ENCODE data around the gene LRRC9. TPM values are rescaled to one million over a fixed set of nuclear protein-coding genes. Genes with fewer than 3 reads are reported as not detected.
"Not testable (repeated sequence)": the region's sequence is repeated elsewhere in the genome, so short reads cannot be mapped to it uniquely, and the experiment has no call there.

LRRC9 gene
- total RNA-seq, 1 donor from 2014 or later, result not detected

DNA sequence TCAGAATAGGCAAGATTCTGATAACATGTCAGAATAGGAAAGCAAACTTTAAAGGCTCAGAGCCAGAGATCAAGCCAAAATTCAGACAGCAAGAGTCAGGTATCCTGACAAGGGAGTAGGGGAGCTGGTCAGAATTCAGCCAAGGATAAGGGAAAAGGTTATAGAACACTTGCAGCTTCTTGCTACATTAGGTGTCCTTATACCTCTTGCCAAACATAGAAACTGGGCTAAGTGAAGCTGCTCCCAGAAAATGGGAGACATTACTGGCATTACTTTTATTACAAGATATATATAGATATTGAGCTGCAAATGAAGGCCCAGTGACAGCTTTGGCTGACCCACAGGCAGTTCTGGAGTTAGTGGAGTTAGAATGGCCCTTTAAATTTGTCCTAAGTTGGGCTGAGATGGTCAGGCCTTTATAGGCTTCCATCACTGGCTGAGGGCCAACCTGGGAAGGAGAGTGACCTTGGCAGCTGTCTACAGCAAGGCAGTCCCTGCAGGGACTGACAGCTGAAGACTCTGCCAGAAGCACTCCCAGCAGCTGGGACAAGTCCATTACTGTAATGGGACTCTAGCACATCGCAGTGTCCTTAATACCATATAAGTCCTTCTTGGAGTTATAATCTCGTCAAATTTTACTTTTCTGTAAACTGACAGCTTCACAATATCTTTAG lies 83.0 kb downstream of the LRRC9 start:
- TF ChIP-seq, protein P1, sequence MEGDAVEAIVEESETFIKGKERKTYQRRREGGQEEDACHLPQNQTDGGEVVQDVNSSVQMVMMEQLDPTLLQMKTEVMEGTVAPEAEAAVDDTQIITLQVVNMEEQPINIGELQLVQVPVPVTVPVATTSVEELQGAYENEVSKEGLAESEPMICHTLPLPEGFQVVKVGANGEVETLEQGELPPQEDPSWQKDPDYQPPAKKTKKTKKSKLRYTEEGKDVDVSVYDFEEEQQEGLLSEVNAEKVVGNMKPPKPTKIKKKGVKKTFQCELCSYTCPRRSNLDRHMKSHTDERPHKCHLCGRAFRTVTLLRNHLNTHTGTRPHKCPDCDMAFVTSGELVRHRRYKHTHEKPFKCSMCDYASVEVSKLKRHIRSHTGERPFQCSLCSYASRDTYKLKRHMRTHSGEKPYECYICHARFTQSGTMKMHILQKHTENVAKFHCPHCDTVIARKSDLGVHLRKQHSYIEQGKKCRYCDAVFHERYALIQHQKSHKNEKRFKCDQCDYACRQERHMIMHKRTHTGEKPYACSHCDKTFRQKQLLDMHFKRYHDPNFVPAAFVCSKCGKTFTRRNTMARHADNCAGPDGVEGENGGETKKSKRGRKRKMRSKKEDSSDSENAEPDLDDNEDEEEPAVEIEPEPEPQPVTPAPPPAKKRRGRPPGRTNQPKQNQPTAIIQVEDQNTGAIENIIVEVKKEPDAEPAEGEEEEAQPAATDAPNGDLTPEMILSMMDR (IDR thresholded peaks at IDR 0.05), result no peak
- POLR2A ChIA-PET, result no interaction called here
- CTCF ChIA-PET, result interaction anchor here (1.0 kb wide), 1 partner anchor 181 kb away, joined by 3 read pairs; no protein-coding TSS in a partner anchor
- ATAC-seq (ENCODE audit: low read depth) (no peak), DNase-seq (no peak)
- H3K36me3 Mint-ChIP-seq (ENCODE audit: low read depth), result no peaks in the 10 kb centered on the region
- H3K27ac Mint-ChIP-seq, result no peak overlapping the region
- intact Hi-C loops (cut with micrococcal nuclease), result no loop called here
- no peaks in the 10 kb centered on the region for H3K4me1 Mint-ChIP-seq
- H3K4me3 Mint-ChIP-seq, result no peak overlapping the region
- H3K27me3 Mint-ChIP-seq, result peaks cover 6% of the 10 kb centered on the region
- no peaks in the 10 kb centered on the region for H3K9me3 Mint-ChIP-seq

DNA sequence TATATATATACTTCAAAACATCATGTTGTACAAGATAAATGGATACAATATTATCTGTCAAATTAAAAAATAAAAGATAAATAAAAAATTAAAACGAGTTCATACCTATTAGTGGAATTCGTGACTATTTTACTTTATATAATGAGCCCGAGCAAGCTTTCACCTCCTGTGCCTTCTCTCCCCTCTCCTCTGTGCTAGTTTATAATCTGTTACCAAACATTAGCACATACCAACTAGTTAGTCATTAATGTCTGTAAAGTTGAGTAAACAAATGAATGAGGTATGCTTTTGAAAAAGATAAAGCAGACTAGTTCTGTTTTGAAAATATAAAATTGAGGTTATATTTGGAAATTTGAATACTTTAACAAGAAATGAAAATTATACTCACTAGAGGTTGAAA lies 84.0 kb downstream of the LRRC9 start:
- TF ChIP-seq, protein P1 (IDR thresholded peaks at IDR 0.05), result no peak
- DNase-seq (no peak), ATAC-seq (ENCODE audit: low read depth) (no peak)
- intact Hi-C loops (cut with micrococcal nuclease), result no loop called here
- Mint-ChIP-seq H3K27me3 (peaks cover 6% of the 10 kb centered on the region), H3K9me3 (no peaks in the 10 kb centered on the region), H3K27ac (no peak overlapping the region), H3K4me3 (no peak overlapping the region), H3K4me1 (no peaks in the 10 kb centered on the region), H3K36me3 (ENCODE audit: low read depth) (no peaks in the 10 kb centered on the region)
- ChIA-PET POLR2A (no interaction called here), CTCF (no interaction called here)

GRCh38 chr14:60008042-60008441 lies 88.1 kb downstream of the LRRC9 start:
- no peak overlapping the region for H3K4me3 Mint-ChIP-seq
- intact Hi-C loops (cut with micrococcal nuclease), result no loop called here
- POLR2A ChIA-PET, result no interaction called here
- DNase-seq (no peak), ATAC-seq (ENCODE audit: low read depth) (no peak)
- peaks cover 7% of the 10 kb centered on the region for H3K9me3 Mint-ChIP-seq
- H3K27me3 Mint-ChIP-seq, result peaks cover 9% of the 10 kb centered on the region
- CTCF ChIA-PET, result no interaction called here
- TF ChIP-seq, protein P1 (IDR thresholded peaks at IDR 0.05), result no peak
- H3K27ac Mint-ChIP-seq, result no peak overlapping the region
- H3K4me1 Mint-ChIP-seq, result no peaks in the 10 kb centered on the region
- no peaks in the 10 kb centered on the region for H3K36me3 Mint-ChIP-seq (ENCODE audit: low read depth)

GRCh38 chr14:60010263-60010662 lies 90.3 kb downstream of the LRRC9 start:
- H3K4me1 Mint-ChIP-seq; H3K4me3 Mint-ChIP-seq; intact Hi-C loops (cut with micrococcal nuclease); H3K36me3 Mint-ChIP-seq (ENCODE audit: low read depth); DNase-seq; H3K27ac Mint-ChIP-seq; CTCF ChIA-PET; ATAC-seq (ENCODE audit: low read depth); POLR2A ChIA-PET: not testable (repeated sequence)
- H3K27me3 Mint-ChIP-seq, result peaks cover 13% of the 10 kb centered on the region
- peaks cover 18% of the 10 kb centered on the region for H3K9me3 Mint-ChIP-seq

- H3K36me3 Mint-ChIP-seq (ENCODE audit: low read depth), result no peaks in the 10 kb centered on the region
- CTCF ChIA-PET, result interaction anchor here (0.7 kb wide), 1 partner anchor 101 kb away, joined by 3 read pairs; no protein-coding TSS in a partner anchor
- intact Hi-C loops (cut with micrococcal nuclease), result no loop called here
These were observed 94.5 kb downstream of the LRRC9 start for GRCh38 chr14:60014402-60014801.

More at GRCh38 chr14:60014402-60014801, 94.5 kb downstream of the LRRC9 start:
- DNase-seq, result no peak
- no peak overlapping the region for H3K27ac Mint-ChIP-seq
- no peak for ATAC-seq (ENCODE audit: low read depth)
- H3K9me3 Mint-ChIP-seq, result peaks cover 18% of the 10 kb centered on the region
- POLR2A ChIA-PET, result no interaction called here
- TF ChIP-seq, protein P1 (IDR thresholded peaks at IDR 0.05), result no peak
- H3K4me3 Mint-ChIP-seq, result no peak overlapping the region
- peaks cover 10% of the 10 kb centered on the region for H3K27me3 Mint-ChIP-seq
- no peaks in the 10 kb centered on the region for H3K4me1 Mint-ChIP-seq
